Measurements from ENCODE around the gene NNMT.

NNMT gene

GRCh38 chr11:114273071-114273470 is 23.1 kb upstream of the NNMT start:
- no peak overlapping the region for H3K4me3 ChIP-seq (ENCODE audit: low read length)
- TF ChIP-seq CTCF (IDR thresholded peaks at IDR 0.05; ENCODE audit: low read length) (no peak), EZH2phosphoT487 (IDR thresholded peaks at IDR 0.05; ENCODE audit: low read length) (no peak), EZH2 (optimal IDR thresholded peaks at IDR 0.05; ENCODE audit: low read depth, low read length) (no peak)
- no peaks in the 10 kb centered on the region for H3K9me2 ChIP-seq (replicated peaks; ENCODE audit: insufficient read depth, low read length)
- H3K36me3 ChIP-seq (replicated peaks; ENCODE audit: insufficient read depth, low read length): no peaks in the 10 kb centered on the region
- DNase-seq: no peak
- no peaks in the 10 kb centered on the region for H4K20me1 ChIP-seq (ENCODE audit: insufficient read depth, low read length)
- H2AFZ ChIP-seq (ENCODE audit: low read length): no peak overlapping the region
- H3K4me2 ChIP-seq (ENCODE audit: low read depth, low read length): no peak overlapping the region
- no peaks in the 10 kb centered on the region for H3K79me2 ChIP-seq (ENCODE audit: low read length)
- no peak overlapping the region for H3K27ac ChIP-seq (ENCODE audit: low read length)
- no peak overlapping the region for H3K9ac ChIP-seq (ENCODE audit: low read length)
- no peaks in the 10 kb centered on the region for H3K27me3 ChIP-seq (replicated peaks; ENCODE audit: insufficient read depth, low read length)
- H3K4me1 ChIP-seq (ENCODE audit: low read length): no peaks in the 10 kb centered on the region
- no peaks in the 10 kb centered on the region for H3K9me3 ChIP-seq (replicated peaks; ENCODE audit: insufficient read depth, low read length)
- no peaks in the 10 kb centered on the region for H3F3A ChIP-seq (ENCODE audit: insufficient read depth, low read length)

- TF ChIP-seq EZH2phosphoT487 (IDR thresholded peaks at IDR 0.05; ENCODE audit: low read length) (no peak), EZH2 (optimal IDR thresholded peaks at IDR 0.05; ENCODE audit: low read depth, low read length) (no peak), CTCF (IDR thresholded peaks at IDR 0.05; ENCODE audit: low read length) (no peak)
- Histone ChIP-seq H3K9ac (ENCODE audit: low read length) (no peak overlapping the region), H3K9me2 (replicated peaks; ENCODE audit: insufficient read depth, low read length) (no peaks in the 10 kb centered on the region), H3K4me3 (ENCODE audit: low read length) (no peak overlapping the region), H3F3A (ENCODE audit: insufficient read depth, low read length) (no peaks in the 10 kb centered on the region), H3K4me2 (ENCODE audit: low read depth, low read length) (no peak overlapping the region), H3K27ac (ENCODE audit: low read length) (no peak overlapping the region), H3K9me3 (replicated peaks; ENCODE audit: insufficient read depth, low read length) (no peaks in the 10 kb centered on the region), H2AFZ (ENCODE audit: low read length) (no peak overlapping the region), H4K20me1 (ENCODE audit: insufficient read depth, low read length) (no peaks in the 10 kb centered on the region), H3K4me1 (ENCODE audit: low read length) (no peaks in the 10 kb centered on the region), H3K79me2 (ENCODE audit: low read length) (no peaks in the 10 kb centered on the region), H3K27me3 (replicated peaks; ENCODE audit: insufficient read depth, low read length) (no peaks in the 10 kb centered on the region), H3K36me3 (replicated peaks; ENCODE audit: insufficient read depth, low read length) (no peaks in the 10 kb centered on the region)
- no peak for DNase-seq
Observed at GRCh38 chr11:114273890-114274635, 22.1 kb upstream of the NNMT start.

GRCh38 chr11:114274637-114275036 is 21.6 kb upstream of the NNMT start:
- Histone ChIP-seq H3K27ac (ENCODE audit: low read length) (no peak overlapping the region), H3K9ac (ENCODE audit: low read length) (no peak overlapping the region), H3K27me3 (replicated peaks; ENCODE audit: insufficient read depth, low read length) (no peaks in the 10 kb centered on the region), H3K4me3 (ENCODE audit: low read length) (no peak overlapping the region), H3K4me1 (ENCODE audit: low read length) (no peaks in the 10 kb centered on the region), H3K79me2 (ENCODE audit: low read length) (no peaks in the 10 kb centered on the region), H3K4me2 (ENCODE audit: low read depth, low read length) (no peak overlapping the region), H3K36me3 (replicated peaks; ENCODE audit: insufficient read depth, low read length) (no peaks in the 10 kb centered on the region), H3K9me2 (replicated peaks; ENCODE audit: insufficient read depth, low read length) (no peaks in the 10 kb centered on the region), H3F3A (ENCODE audit: insufficient read depth, low read length) (no peaks in the 10 kb centered on the region), H2AFZ (ENCODE audit: low read length) (no peak overlapping the region), H4K20me1 (ENCODE audit: insufficient read depth, low read length) (no peaks in the 10 kb centered on the region), H3K9me3 (replicated peaks; ENCODE audit: insufficient read depth, low read length) (no peaks in the 10 kb centered on the region)
- TF ChIP-seq CTCF (IDR thresholded peaks at IDR 0.05; ENCODE audit: low read length) (no peak), EZH2phosphoT487 (IDR thresholded peaks at IDR 0.05; ENCODE audit: low read length) (no peak), EZH2 (optimal IDR thresholded peaks at IDR 0.05; ENCODE audit: low read depth, low read length) (no peak)
- DNase-seq: no peak
